GM19438 (cell line): ENCODE data around the gene SLC35D3.
"Not testable (repeated sequence)": the region's sequence is repeated elsewhere in the genome, so short reads cannot be mapped to it uniquely, and the experiment has no call there.

Experiments used
- ATAC-seq: cut with Tn5 transposase; IDR thresholded peaks from one replicate; pipeline ENCODE4 v1.9.1; 2021; ENCODE audit warnings: low read depth; ENCODE audit not compliant: unreplicated experiment

Gene SLC35D3

GRCh38 chr6:136921936-136922684 is at the start of gene SLC35D3:
TSS of gene SLC35D3 (plus strand) at chr6:136922301. CDS start at chr6:136922429, 128 bp downstream.
- ATAC-seq: no peak

GRCh38 chr6:136873748-136874147 is 48.4 kb upstream of the SLC35D3 start:
- no peak for ATAC-seq

GRCh38 chr6:136876469-136876868 is 45.6 kb upstream of the SLC35D3 start:
- ATAC-seq: not testable (repeated sequence)

- no peak for ATAC-seq
Observed at GRCh38 chr6:136880748-136881460, 41.2 kb upstream of the SLC35D3 start.

- no peak for ATAC-seq
Observed at GRCh38 chr6:136886091-136886490, 36.0 kb upstream of the SLC35D3 start.

GRCh38 chr6:136887953-136888352 is 34.1 kb upstream of the SLC35D3 start:
- no peak for ATAC-seq

GRCh38 chr6:136889271-136890193 is 32.6 kb upstream of the SLC35D3 start:
- ATAC-seq: no peak

- no peak for ATAC-seq
Observed at GRCh38 chr6:136890194-136890839, 31.8 kb upstream of the SLC35D3 start.

GRCh38 chr6:136890986-136891385 is 31.1 kb upstream of the SLC35D3 start:
- ATAC-seq: no peak

- no peak for ATAC-seq
Observed at GRCh38 chr6:136893187-136893586, 28.9 kb upstream of the SLC35D3 start.

GRCh38 chr6:136895901-136896300 is 26.2 kb upstream of the SLC35D3 start:
- no peak for ATAC-seq

GRCh38 chr6:136897071-136897470 is 25.0 kb upstream of the SLC35D3 start:
- ATAC-seq: no peak

GRCh38 chr6:136901212-136901784 is 20.8 kb upstream of the SLC35D3 start:
- ATAC-seq: no peak

GRCh38 chr6:136904477-136904876 is 17.6 kb upstream of the SLC35D3 start:
- not testable (repeated sequence) for ATAC-seq

GRCh38 chr6:136914947-136915346 is 7.2 kb upstream of the SLC35D3 start:
- no peak for ATAC-seq

GRCh38 chr6:136918706-136919105 is 3.4 kb upstream of the SLC35D3 start:
- no peak for ATAC-seq

- no peak for ATAC-seq
Observed at GRCh38 chr6:136920216-136920615, 1.9 kb upstream of the SLC35D3 start.

- ATAC-seq: no peak
Observed at GRCh38 chr6:136920671-136921380, 1.3 kb upstream of the SLC35D3 start.

GRCh38 chr6:136921381-136921935 is 643 bp upstream of the SLC35D3 start:
- ATAC-seq: no peak
